Effector memory CD8-positive, alpha-beta T cell (primary cell): ENCODE data around the gene COL6A1.
"Not testable (repeated sequence)": the region's sequence is repeated elsewhere in the genome, so short reads cannot be mapped to it uniquely, and the experiment has no call there.

Source experiments
- ATAC-seq: fragments of 150-1000 bp; cut with Tn5 transposase; replicated peaks from 2 replicates; pipeline ENCODE4 v1.10.0; 2021; ENCODE audit warnings: mild to moderate bottlenecking, moderate library complexity
- DNase-seq, 3 experiments: peaks; one replicate each; pipeline ENCODE4 v3.0.0; 2021
- H3K27ac Mint-ChIP-seq, 2 donors: one replicate each; pipeline ENCODE4 v1.8.0; 2022; ENCODE audit warnings: mild to moderate bottlenecking in 2 of 2, mixed read lengths in 2 of 2, moderate library complexity in 2 of 2
- H3K27me3 Mint-ChIP-seq, 2 donors: one replicate each; pipeline ENCODE4 v1.8.0; 2022; ENCODE audit warnings: mixed read lengths in 2 of 2
- H3K36me3 Mint-ChIP-seq: one replicate; pipeline ENCODE4 v1.8.0; 2022; ENCODE audit warnings: mild to moderate bottlenecking, moderate library complexity, mixed read lengths; ENCODE audit not compliant: insufficient read depth
- H3K4me1 Mint-ChIP-seq, 2 donors: one replicate each; pipeline ENCODE4 v1.8.0; 2022; ENCODE audit warnings: low read depth in 2 of 2, mixed read lengths in 2 of 2
- H3K4me3 Mint-ChIP-seq, 2 donors: one replicate each; pipeline ENCODE4 v1.8.0; 2022; ENCODE audit warnings: mild to moderate bottlenecking in 2 of 2, mixed read lengths in 2 of 2, moderate library complexity in 2 of 2
- H3K9me3 Mint-ChIP-seq, 2 donors: one replicate each; pipeline ENCODE4 v1.8.0; 2022; ENCODE audit warnings: mixed read lengths in 2 of 2

Gene COL6A1

GRCh38 chr21:46000731-46001641, 19.4 kb downstream of the COL6A1 start:
- H3K27ac Mint-ChIP-seq = no peak overlapping the region
- ATAC-seq (no peak), DNase-seq (no peak)
- H3K36me3 Mint-ChIP-seq = peaks cover 4% of the 10 kb centered on the region
- H3K4me3 Mint-ChIP-seq = no peak overlapping the region
- no peaks in the 10 kb centered on the region for H3K4me1 Mint-ChIP-seq
- H3K9me3 Mint-ChIP-seq = no peaks in the 10 kb centered on the region
- H3K27me3 Mint-ChIP-seq = no peaks in the 10 kb centered on the region

GRCh38 chr21:46001821-46002681, 20.5 kb downstream of the COL6A1 start:
- H3K4me1 Mint-ChIP-seq = no peaks in the 10 kb centered on the region
- H3K36me3 Mint-ChIP-seq = peaks cover 4% of the 10 kb centered on the region
- no peaks in the 10 kb centered on the region for H3K9me3 Mint-ChIP-seq

GRCh38 chr21:46002841-46003574, 21.4 kb downstream of the COL6A1 start:
- Mint-ChIP-seq H3K4me3 (no peak overlapping the region), H3K27ac (no peak overlapping the region), H3K9me3 (no peaks in the 10 kb centered on the region), H3K4me1 (no peaks in the 10 kb centered on the region), H3K27me3 (no peaks in the 10 kb centered on the region), H3K36me3 (peaks cover 4% of the 10 kb centered on the region)
- DNase-seq = no peak
- ATAC-seq = no peak

More at GRCh38 chr21:46001821-46002681, 20.5 kb downstream of the COL6A1 start:
- no peak for ATAC-seq
- Mint-ChIP-seq H3K4me3 (no peak overlapping the region), H3K27me3 (no peaks in the 10 kb centered on the region), H3K27ac (no peak overlapping the region)
- no peak for DNase-seq

GRCh38 chr21:46003575-46004007, 22.0 kb downstream of the COL6A1 start:
- DNase-seq = no peak
- Mint-ChIP-seq H3K9me3 (no peaks in the 10 kb centered on the region), H3K27me3 (no peaks in the 10 kb centered on the region), H3K27ac (no peak overlapping the region), H3K36me3 (peaks cover 4% of the 10 kb centered on the region), H3K4me3 (no peak overlapping the region), H3K4me1 (no peaks in the 10 kb centered on the region)
- ATAC-seq = no peak

- Mint-ChIP-seq H3K27me3 (no peaks in the 10 kb centered on the region), H3K4me1 (no peaks in the 10 kb centered on the region), H3K27ac (no peak overlapping the region), H3K4me3 (no peak overlapping the region), H3K9me3 (no peaks in the 10 kb centered on the region), H3K36me3 (peaks cover 4% of the 10 kb centered on the region)
- no peak for ATAC-seq
- no peak for DNase-seq
Observed at GRCh38 chr21:46004168-46004861, 22.7 kb downstream of the COL6A1 start.

GRCh38 chr21:46005081-46005480, 23.5 kb downstream of the COL6A1 start:
- no peaks in the 10 kb centered on the region for H3K4me1 Mint-ChIP-seq
- no peak overlapping the region for H3K4me3 Mint-ChIP-seq
- H3K27ac Mint-ChIP-seq = peak overlapping the region in 1 of 2 donors; percentile 55
- ATAC-seq (no peak), DNase-seq (no peak)
- H3K9me3 Mint-ChIP-seq = no peaks in the 10 kb centered on the region
- H3K36me3 Mint-ChIP-seq = peaks cover 4% of the 10 kb centered on the region
- no peaks in the 10 kb centered on the region for H3K27me3 Mint-ChIP-seq

- Mint-ChIP-seq H3K36me3 (peaks cover 4% of the 10 kb centered on the region), H3K27me3 (no peaks in the 10 kb centered on the region), H3K27ac (peak overlapping the region in 1 of 2 donors; percentile 55), H3K4me1 (no peaks in the 10 kb centered on the region), H3K4me3 (no peak overlapping the region), H3K9me3 (no peaks in the 10 kb centered on the region)
- no peak for DNase-seq
- ATAC-seq = no peak
Observed at GRCh38 chr21:46005481-46005881, 23.9 kb downstream of the COL6A1 start.

GRCh38 chr21:46005894-46006546, 24.4 kb downstream of the COL6A1 start:
- DNase-seq, H3K9me3 Mint-ChIP-seq, H3K36me3 Mint-ChIP-seq, H3K4me3 Mint-ChIP-seq, H3K4me1 Mint-ChIP-seq, H3K27me3 Mint-ChIP-seq, H3K27ac Mint-ChIP-seq, ATAC-seq: not testable (repeated sequence)

- H3K27me3 Mint-ChIP-seq = no peaks in the 10 kb centered on the region
- H3K4me1 Mint-ChIP-seq = no peaks in the 10 kb centered on the region
- no peak overlapping the region for H3K27ac Mint-ChIP-seq
- peaks cover 4% of the 10 kb centered on the region for H3K36me3 Mint-ChIP-seq
- no peak overlapping the region for H3K4me3 Mint-ChIP-seq
- no peaks in the 10 kb centered on the region for H3K9me3 Mint-ChIP-seq
- DNase-seq (no peak), ATAC-seq (no peak)
Observed at GRCh38 chr21:46006547-46007491, 25.2 kb downstream of the COL6A1 start.

GRCh38 chr21:46007492-46007868, 25.9 kb downstream of the COL6A1 start:
- Mint-ChIP-seq H3K27me3 (no peaks in the 10 kb centered on the region), H3K9me3 (no peaks in the 10 kb centered on the region), H3K4me3 (no peak overlapping the region), H3K36me3 (peaks cover 4% of the 10 kb centered on the region), H3K4me1 (no peaks in the 10 kb centered on the region), H3K27ac (no peak overlapping the region)
- no peak for ATAC-seq
- DNase-seq = no peak

GRCh38 chr21:46008893-46009621, 27.5 kb downstream of the COL6A1 start:
- ATAC-seq (no peak), DNase-seq (no peak)
- Mint-ChIP-seq H3K27me3 (no peaks in the 10 kb centered on the region), H3K4me1 (no peaks in the 10 kb centered on the region), H3K36me3 (peaks cover 4% of the 10 kb centered on the region), H3K27ac (no peak overlapping the region), H3K4me3 (no peak overlapping the region), H3K9me3 (no peaks in the 10 kb centered on the region)
